HG02571 (cell line): ENCODE measurements around the gene RBMS3.
"Not testable (repeated sequence)": the region's sequence is repeated elsewhere in the genome, so short reads cannot be mapped to it uniquely, and the experiment has no call there.

Experiments
- ATAC-seq: cut with Tn5 transposase; IDR thresholded peaks from one replicate; pipeline ENCODE4 v1.9.1; 2021; ENCODE audit warnings: mild to moderate bottlenecking, moderate library complexity; ENCODE audit not compliant: unreplicated experiment

Gene RBMS3

GRCh38 chr3:29473481-29474170, 192.8 kb downstream of the RBMS3 start:
- not testable (repeated sequence) for ATAC-seq

- no peak for ATAC-seq
Measured at GRCh38 chr3:29475305-29475840, 194.5 kb downstream of the RBMS3 start.

- ATAC-seq = no peak
Measured at GRCh38 chr3:29475854-29476253, 195.0 kb downstream of the RBMS3 start.

- ATAC-seq = no peak
Measured at GRCh38 chr3:29478611-29479010, 197.7 kb downstream of the RBMS3 start.

GRCh38 chr3:29481249-29481648, 200.4 kb downstream of the RBMS3 start:
- ATAC-seq = no peak

- no peak for ATAC-seq
Measured at GRCh38 chr3:29481969-29482767, 201.3 kb downstream of the RBMS3 start.

- ATAC-seq = no peak
Measured at GRCh38 chr3:29484633-29485032, 203.8 kb downstream of the RBMS3 start.

- ATAC-seq = no peak
Measured at GRCh38 chr3:29486096-29486495, 205.2 kb downstream of the RBMS3 start.

- no peak for ATAC-seq
Measured at GRCh38 chr3:29486917-29487316, 206.0 kb downstream of the RBMS3 start.

- ATAC-seq = no peak
Measured at GRCh38 chr3:29488922-29489321, 208.1 kb downstream of the RBMS3 start.

GRCh38 chr3:29493109-29493508, 212.2 kb downstream of the RBMS3 start:
- ATAC-seq = no peak

- no peak for ATAC-seq
Measured at GRCh38 chr3:29494305-29495036, 213.6 kb downstream of the RBMS3 start.

- ATAC-seq = no peak
Measured at GRCh38 chr3:29497282-29497681, 216.4 kb downstream of the RBMS3 start.

- ATAC-seq = no peak
Measured at GRCh38 chr3:29502771-29503170, 221.9 kb downstream of the RBMS3 start.

- ATAC-seq = no peak
Measured at GRCh38 chr3:29503314-29503713, 222.4 kb downstream of the RBMS3 start.

- ATAC-seq = no peak
Measured at GRCh38 chr3:29503958-29504357, 223.1 kb downstream of the RBMS3 start.

GRCh38 chr3:29506502-29506901, 225.6 kb downstream of the RBMS3 start:
- no peak for ATAC-seq

- no peak for ATAC-seq
Measured at GRCh38 chr3:29511701-29512100, 230.8 kb downstream of the RBMS3 start.

GRCh38 chr3:29512641-29513040, 231.8 kb downstream of the RBMS3 start:
- no peak for ATAC-seq

GRCh38 chr3:29513236-29513635, 232.4 kb downstream of the RBMS3 start:
- no peak for ATAC-seq

GRCh38 chr3:29514170-29514569, 233.3 kb downstream of the RBMS3 start:
- ATAC-seq = no peak
